ENCODE data around the gene NAALADL2. TPM values are rescaled to one million over a fixed set of nuclear protein-coding genes. Genes with fewer than 3 reads are reported as not detected.

Gene NAALADL2
- total RNA-seq, 1 donor from 2014 or later = 2.9 TPM

DNA sequence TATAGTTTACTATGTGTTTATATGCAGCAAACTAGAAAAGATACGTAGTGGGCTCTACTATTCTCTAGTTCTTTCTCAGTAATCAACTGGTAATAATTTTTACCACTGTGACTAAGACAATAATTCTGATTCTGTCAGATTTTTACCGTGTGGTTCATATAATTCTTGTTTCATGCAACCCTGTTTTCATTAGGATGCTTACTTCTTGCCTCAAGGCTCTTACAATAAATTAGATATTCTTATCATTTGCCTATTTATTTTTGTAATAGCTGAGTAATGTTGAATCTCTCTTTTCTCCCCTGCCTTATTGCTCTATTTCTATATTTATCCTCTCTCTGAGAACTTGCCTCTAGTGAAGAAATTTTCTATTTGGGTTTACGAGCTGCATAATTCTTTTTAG, 524.7 kb downstream of the NAALADL2 start:
- H3K36me3 ChIP-seq (ENCODE audit: control insufficient read depth, insufficient read depth, low read length) = no peaks in the 10 kb centered on the region
- TF ChIP-seq, protein P1, sequence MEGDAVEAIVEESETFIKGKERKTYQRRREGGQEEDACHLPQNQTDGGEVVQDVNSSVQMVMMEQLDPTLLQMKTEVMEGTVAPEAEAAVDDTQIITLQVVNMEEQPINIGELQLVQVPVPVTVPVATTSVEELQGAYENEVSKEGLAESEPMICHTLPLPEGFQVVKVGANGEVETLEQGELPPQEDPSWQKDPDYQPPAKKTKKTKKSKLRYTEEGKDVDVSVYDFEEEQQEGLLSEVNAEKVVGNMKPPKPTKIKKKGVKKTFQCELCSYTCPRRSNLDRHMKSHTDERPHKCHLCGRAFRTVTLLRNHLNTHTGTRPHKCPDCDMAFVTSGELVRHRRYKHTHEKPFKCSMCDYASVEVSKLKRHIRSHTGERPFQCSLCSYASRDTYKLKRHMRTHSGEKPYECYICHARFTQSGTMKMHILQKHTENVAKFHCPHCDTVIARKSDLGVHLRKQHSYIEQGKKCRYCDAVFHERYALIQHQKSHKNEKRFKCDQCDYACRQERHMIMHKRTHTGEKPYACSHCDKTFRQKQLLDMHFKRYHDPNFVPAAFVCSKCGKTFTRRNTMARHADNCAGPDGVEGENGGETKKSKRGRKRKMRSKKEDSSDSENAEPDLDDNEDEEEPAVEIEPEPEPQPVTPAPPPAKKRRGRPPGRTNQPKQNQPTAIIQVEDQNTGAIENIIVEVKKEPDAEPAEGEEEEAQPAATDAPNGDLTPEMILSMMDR (IDR thresholded peaks at IDR 0.05; ENCODE audit: insufficient read depth, low read length, poor library complexity, severe bottlenecking) = no peak
- no peak overlapping the region for H3K4me3 ChIP-seq (ENCODE audit: low read depth, low read length)
- DNase-seq (ENCODE audit: low read depth) = no peak
- no peaks in the 10 kb centered on the region for H3K27me3 ChIP-seq (ENCODE audit: control insufficient read depth, insufficient read depth, low read length)

DNA sequence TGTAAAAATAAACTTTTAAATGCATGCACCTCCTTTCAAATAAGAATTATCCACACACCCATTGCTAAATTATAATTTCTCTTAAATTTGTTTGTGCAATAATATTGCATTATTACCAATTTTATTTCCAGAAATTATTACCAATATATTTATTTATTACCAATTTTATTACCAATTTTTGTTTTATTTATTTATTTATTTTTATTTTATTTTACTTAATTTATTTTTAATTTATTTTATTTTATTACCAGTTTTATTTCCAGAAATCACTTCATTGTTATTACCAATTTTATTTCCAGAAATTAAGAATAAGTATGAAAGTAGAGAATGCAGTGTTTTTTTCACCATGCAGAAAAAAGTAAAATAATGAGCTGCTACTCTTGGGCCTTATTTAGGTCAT, 525.4 kb downstream of the NAALADL2 start:
- no peak for DNase-seq (ENCODE audit: low read depth)
- Histone ChIP-seq H3K4me3 (ENCODE audit: low read depth, low read length) (no peak overlapping the region), H3K27me3 (ENCODE audit: control insufficient read depth, insufficient read depth, low read length) (no peaks in the 10 kb centered on the region), H3K36me3 (ENCODE audit: control insufficient read depth, insufficient read depth, low read length) (no peaks in the 10 kb centered on the region)
- TF ChIP-seq, protein P1 (IDR thresholded peaks at IDR 0.05; ENCODE audit: insufficient read depth, low read length, poor library complexity, severe bottlenecking) = no peak

DNA sequence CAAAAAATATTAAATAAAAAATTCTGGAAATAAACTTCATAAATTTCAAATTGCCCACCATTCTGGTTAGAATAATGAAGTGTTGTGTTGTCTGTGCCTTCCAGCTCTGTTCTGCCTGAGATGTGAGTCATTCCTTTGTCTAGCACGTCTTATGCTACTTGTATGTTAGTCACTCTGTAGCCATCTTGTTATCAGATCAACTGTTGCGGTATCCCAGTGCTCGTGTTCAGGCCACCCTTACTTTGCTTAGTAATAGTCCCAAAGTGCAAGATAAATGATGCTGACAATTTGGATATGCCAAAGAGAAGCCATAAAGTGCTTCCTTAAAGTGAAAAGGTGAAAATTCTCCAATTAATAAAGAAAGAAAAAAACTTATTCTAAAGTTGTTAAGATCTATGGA, 527.5 kb downstream of the NAALADL2 start:
- no peak overlapping the region for H3K4me3 ChIP-seq (ENCODE audit: low read depth, low read length)
- H3K36me3 ChIP-seq (ENCODE audit: control insufficient read depth, insufficient read depth, low read length) = no peaks in the 10 kb centered on the region
- no peaks in the 10 kb centered on the region for H3K27me3 ChIP-seq (ENCODE audit: control insufficient read depth, insufficient read depth, low read length)
- peak; percentile 69 for DNase-seq (ENCODE audit: low read depth)
- TF ChIP-seq, protein P1 (IDR thresholded peaks at IDR 0.05; ENCODE audit: insufficient read depth, low read length, poor library complexity, severe bottlenecking) = no peak

DNA sequence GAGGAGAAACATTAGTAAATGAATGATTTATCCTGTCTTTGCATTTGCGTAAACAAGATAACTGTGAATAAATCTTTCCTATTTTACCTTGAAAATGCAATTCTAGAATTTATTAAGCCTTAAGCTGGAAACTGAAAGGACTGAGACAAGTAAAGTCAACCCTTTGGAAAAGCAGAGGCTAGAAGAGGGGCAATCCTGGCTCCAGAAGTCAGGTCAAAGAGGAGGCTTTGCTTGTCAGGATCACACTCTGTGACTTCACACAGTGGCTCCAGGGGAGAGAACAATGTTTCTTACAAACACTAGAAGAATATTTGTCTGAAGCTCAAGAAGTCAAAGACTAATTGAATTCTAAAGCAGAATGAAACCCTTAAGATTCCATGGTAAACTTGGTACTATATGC, 530.4 kb downstream of the NAALADL2 start:
- Histone ChIP-seq H3K27me3 (ENCODE audit: control insufficient read depth, insufficient read depth, low read length) (no peaks in the 10 kb centered on the region), H3K4me3 (ENCODE audit: low read depth, low read length) (no peak overlapping the region), H3K36me3 (ENCODE audit: control insufficient read depth, insufficient read depth, low read length) (no peaks in the 10 kb centered on the region)
- TF ChIP-seq, protein P1 (IDR thresholded peaks at IDR 0.05; ENCODE audit: insufficient read depth, low read length, poor library complexity, severe bottlenecking) = no peak
- no peak for DNase-seq (ENCODE audit: low read depth)

DNA sequence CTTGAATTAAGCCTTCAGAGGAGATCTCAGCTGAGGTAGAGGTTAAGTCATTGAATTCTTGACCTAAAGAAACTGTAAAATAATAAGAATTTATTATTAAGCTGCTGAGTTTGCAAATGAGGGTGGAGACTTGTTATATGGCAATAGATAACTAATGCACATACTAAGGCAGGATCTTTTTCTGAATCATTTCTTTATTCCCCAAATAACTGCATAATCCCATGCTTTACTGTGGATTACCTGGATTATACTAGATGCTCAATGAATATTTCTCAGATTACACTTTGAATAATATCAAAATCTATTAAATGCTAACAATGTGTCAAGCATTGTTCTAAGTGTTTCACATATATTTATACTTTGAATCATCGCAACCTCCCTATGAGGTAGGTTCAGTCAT, 532.5 kb downstream of the NAALADL2 start:
- Histone ChIP-seq H3K27me3 (ENCODE audit: control insufficient read depth, insufficient read depth, low read length) (no peaks in the 10 kb centered on the region), H3K36me3 (ENCODE audit: control insufficient read depth, insufficient read depth, low read length) (no peaks in the 10 kb centered on the region), H3K4me3 (ENCODE audit: low read depth, low read length) (no peak overlapping the region)
- TF ChIP-seq, protein P1 (IDR thresholded peaks at IDR 0.05; ENCODE audit: insufficient read depth, low read length, poor library complexity, severe bottlenecking) = no peak
- no peak for DNase-seq (ENCODE audit: low read depth)

DNA sequence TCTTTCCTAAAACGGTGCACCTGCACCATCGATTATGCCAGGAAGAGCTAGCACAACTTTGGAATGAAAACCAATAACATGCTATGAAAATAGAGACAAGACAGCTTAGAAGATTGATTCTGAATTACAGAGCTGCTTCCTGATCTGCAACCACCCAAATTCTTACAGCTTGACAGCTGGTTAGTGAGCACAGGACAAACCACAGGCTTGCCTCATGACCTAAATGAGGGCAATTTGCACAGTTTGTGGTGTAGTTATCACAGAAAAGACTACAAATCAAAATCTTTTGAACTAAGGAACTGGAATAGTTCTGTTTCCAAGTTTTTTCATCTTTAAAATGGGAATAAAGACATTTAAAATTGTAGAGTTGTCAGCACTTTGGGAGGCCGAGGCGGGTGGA, 533.5 kb downstream of the NAALADL2 start:
- no peak for DNase-seq (ENCODE audit: low read depth)
- TF ChIP-seq, protein P1 (IDR thresholded peaks at IDR 0.05; ENCODE audit: insufficient read depth, low read length, poor library complexity, severe bottlenecking) = no peak
- Histone ChIP-seq H3K36me3 (ENCODE audit: control insufficient read depth, insufficient read depth, low read length) (no peaks in the 10 kb centered on the region), H3K27me3 (ENCODE audit: control insufficient read depth, insufficient read depth, low read length) (no peaks in the 10 kb centered on the region), H3K4me3 (ENCODE audit: low read depth, low read length) (no peak overlapping the region)

Data from kidney epithelial cell (primary cell).